Measurements from ENCODE around the gene CDK5R1. TPM values are rescaled to one million over a fixed set of nuclear protein-coding genes. Genes with fewer than 3 reads are reported as not detected.

Gene CDK5R1
- polyA plus RNA-seq, 6 donors from 2014 or later, result 2.7 to 11.5 (median 4.2) TPM

DNA sequence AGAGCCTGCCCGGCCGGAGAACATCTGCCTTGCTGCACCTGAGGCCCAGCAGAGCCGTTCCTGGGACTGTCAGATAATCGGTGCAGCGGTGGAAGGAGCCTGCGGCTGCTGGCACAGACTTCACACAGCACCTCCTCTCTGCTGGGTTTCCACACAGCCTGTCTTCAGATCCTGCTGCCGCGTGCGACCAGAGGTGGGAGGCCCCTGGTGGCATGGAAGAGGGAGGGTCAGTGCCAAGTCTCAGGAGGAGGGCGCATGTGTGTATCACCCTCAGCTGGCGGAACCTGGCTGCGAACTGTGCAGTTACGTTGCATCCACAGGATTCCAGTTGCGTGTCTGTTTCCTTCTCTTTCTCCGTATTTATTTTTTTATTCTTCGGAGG lies 3.3 kb downstream of the CDK5R1 start:
- H3K9me3 Mint-ChIP-seq, result no peaks in the 10 kb centered on the region
- DNase-seq, result no peak

DNA sequence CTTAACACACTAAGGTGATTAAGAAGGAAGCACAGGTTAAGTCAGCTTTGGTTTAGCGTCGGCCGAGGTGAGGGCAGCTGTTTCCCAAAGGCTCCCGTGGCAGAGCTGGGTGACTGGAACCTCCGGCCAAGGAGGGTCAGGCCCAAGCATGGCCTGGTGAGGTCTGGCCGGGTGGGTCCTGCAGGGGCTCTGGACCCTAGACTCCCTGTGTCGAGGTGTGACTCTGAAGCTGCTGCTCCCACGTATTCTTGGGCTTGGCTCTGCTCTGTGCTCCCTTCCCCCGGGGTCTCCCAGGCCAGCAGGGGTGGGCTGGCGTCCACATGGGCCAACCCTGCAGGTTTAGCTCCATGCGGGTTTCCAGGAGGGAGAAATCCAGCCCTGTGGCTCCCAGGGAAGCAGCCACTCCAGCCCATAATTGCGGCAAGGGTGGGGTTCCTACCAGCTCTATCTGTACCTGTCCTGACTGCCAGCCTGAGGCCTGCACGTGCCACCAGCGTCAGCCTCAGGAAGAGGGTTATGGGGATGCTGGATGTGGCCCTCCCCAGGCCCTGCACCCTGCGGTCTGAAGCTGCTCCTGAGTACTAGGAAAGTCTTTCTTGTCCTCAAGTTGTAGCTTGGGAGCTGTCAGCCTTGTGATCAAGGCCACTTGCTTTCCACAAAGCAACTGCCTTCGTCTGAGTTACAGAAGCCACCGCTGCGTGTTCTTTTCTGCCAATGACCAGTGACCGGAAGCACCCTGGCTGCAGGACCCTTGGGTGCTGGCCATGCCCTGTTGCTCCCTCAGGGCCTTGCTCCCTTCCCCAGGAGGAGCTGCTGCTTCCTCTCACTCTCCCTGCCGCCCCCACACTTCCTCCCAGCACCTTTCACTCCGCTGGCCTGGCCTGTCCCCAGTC lies 4.8 kb downstream of the CDK5R1 start:
- Mint-ChIP-seq H3K4me3 (peak overlapping the region; percentile 51 to 89 (median 81)), H3K36me3 (no peaks in the 10 kb centered on the region), H3K27ac (peak overlapping the region in 5 of 6 donors; percentile 69 to 93 (median 86)), H3K9me3 (no peaks in the 10 kb centered on the region), H3K4me1 (peaks cover 41 to 68% (median 59%) of the 10 kb centered on the region in 3 donors), H3K27me3 (no peaks in the 10 kb centered on the region)
- DNase-seq (no peak), ATAC-seq (ENCODE audit: low read depth in 2 of 2) (no peak)

More for the DNA sequence above, 3.3 kb downstream of the CDK5R1 start:
- Mint-ChIP-seq H3K4me1 (peaks cover 40 to 69% (median 68%) of the 10 kb centered on the region in 3 donors), H3K4me3 (peak overlapping the region in 5 of 8 donors; percentile 4 to 89 (median 41)), H3K27me3 (no peaks in the 10 kb centered on the region), H3K36me3 (no peaks in the 10 kb centered on the region), H3K27ac (peak overlapping the region in 1 of 6 donors; percentile 15)
- ATAC-seq (ENCODE audit: low read depth in 2 of 2), result no peak

GRCh38 chr17:32492264-32492589 lies 5.4 kb downstream of the CDK5R1 start:
- Mint-ChIP-seq H3K4me1 (peaks cover 45 to 68% (median 59%) of the 10 kb centered on the region in 3 donors), H3K27ac (peak overlapping the region; percentile 69 to 97 (median 88)), H3K36me3 (no peaks in the 10 kb centered on the region), H3K4me3 (peak overlapping the region; percentile 51 to 89 (median 77)), H3K9me3 (no peaks in the 10 kb centered on the region), H3K27me3 (no peaks in the 10 kb centered on the region)
- ATAC-seq (ENCODE audit: low read depth in 2 of 2), result no peak
- no peak for DNase-seq

GRCh38 chr17:32492648-32493289 lies 6.0 kb downstream of the CDK5R1 start:
- Mint-ChIP-seq H3K9me3 (no peaks in the 10 kb centered on the region), H3K4me1 (peaks cover 43 to 65% (median 56%) of the 10 kb centered on the region in 3 donors), H3K4me3 (peak overlapping the region; percentile 57 to 89 (median 73)), H3K36me3 (no peaks in the 10 kb centered on the region), H3K27me3 (no peaks in the 10 kb centered on the region), H3K27ac (peak overlapping the region; percentile 61 to 97 (median 92))
- peak; percentile 51 to 60 for ATAC-seq (ENCODE audit: low read depth in 2 of 2)
- no peak for DNase-seq

DNA sequence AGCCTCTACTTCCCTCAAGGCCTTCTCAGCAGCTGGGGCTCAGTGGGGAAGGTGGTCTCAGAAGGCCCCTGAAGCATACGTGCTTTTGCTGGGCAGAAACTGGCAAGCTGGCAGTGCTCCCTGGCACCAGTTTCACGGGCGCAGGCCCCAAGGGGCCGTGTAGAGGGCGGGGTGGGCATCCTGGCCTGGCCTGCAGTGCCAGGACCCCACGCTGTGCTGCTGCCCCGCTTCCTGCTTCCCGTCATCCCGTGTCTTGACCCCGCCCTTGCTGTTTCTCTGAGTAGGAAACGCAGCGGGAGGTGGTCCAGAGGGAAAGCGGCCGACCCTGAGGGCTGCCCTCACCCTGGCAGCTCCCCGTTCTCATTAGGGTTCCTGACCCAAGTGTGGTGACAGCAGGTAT lies 6.8 kb downstream of the CDK5R1 start:
- H3K4me1 Mint-ChIP-seq, result peaks cover 40 to 60% (median 55%) of the 10 kb centered on the region in 3 donors
- peak overlapping the region in 2 of 6 donors; percentile 62 to 64 for H3K27ac Mint-ChIP-seq
- ATAC-seq (ENCODE audit: low read depth in 2 of 2) (no peak), DNase-seq (no peak)
- H3K9me3 Mint-ChIP-seq, result no peaks in the 10 kb centered on the region
- peak overlapping the region in 5 of 8 donors; percentile 30 to 82 (median 69) for H3K4me3 Mint-ChIP-seq
- no peaks in the 10 kb centered on the region for H3K27me3 Mint-ChIP-seq
- no peaks in the 10 kb centered on the region for H3K36me3 Mint-ChIP-seq

DNA sequence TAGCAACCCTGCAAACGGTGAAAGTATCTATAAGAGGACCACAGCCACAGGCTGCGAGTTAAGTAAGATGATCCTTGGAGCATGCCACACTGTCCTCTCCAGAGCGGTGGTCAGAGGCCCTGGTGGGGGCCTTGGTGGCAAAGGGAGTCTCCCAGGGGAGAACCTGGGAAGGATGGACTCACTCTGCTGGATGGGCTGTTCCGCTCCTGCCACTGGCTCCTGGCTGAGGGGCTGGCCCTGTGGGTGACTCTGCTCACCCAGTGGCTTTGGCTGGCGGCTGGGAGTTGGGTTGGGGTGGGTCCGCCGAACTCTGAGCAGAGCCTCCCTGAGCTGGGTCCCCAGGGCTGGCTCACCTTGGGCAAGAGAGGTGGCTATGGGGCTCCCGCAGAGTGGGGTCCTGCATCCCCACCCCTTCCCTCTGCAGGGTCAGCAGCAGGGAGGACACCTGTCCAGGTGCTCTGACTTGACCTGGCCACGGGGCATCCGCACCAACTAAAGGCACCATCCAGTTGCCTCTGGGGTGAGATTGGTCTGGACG lies 7.3 kb downstream of the CDK5R1 start:
- peaks cover 36 to 55% (median 50%) of the 10 kb centered on the region in 3 donors for H3K4me1 Mint-ChIP-seq
- no peak for ATAC-seq (ENCODE audit: low read depth in 2 of 2)

GRCh38 chr17:32494621-32495358 lies 8.0 kb downstream of the CDK5R1 start:
- peak overlapping the region in 1 of 6 donors; percentile 54 for H3K27ac Mint-ChIP-seq
- no peaks in the 10 kb centered on the region for H3K9me3 Mint-ChIP-seq
- H3K4me1 Mint-ChIP-seq, result peaks cover 30 to 48% (median 42%) of the 10 kb centered on the region in 3 donors
- no peaks in the 10 kb centered on the region for H3K36me3 Mint-ChIP-seq
- H3K27me3 Mint-ChIP-seq, result no peaks in the 10 kb centered on the region
- H3K4me3 Mint-ChIP-seq, result peak overlapping the region in 2 of 8 donors; percentile 6 to 20
- ATAC-seq (ENCODE audit: low read depth in 2 of 2) (no peak), DNase-seq (no peak)

More for the DNA sequence above, 7.3 kb downstream of the CDK5R1 start:
- no peaks in the 10 kb centered on the region for H3K9me3 Mint-ChIP-seq
- no peaks in the 10 kb centered on the region for H3K36me3 Mint-ChIP-seq
- H3K27ac Mint-ChIP-seq, result peak overlapping the region in 4 of 6 donors; percentile 54 to 85 (median 63)
- peak overlapping the region in 4 of 8 donors; percentile 20 to 66 (median 44) for H3K4me3 Mint-ChIP-seq
- H3K27me3 Mint-ChIP-seq, result no peaks in the 10 kb centered on the region
- no peak for DNase-seq

GRCh38 chr17:32495359-32496231 lies 8.8 kb downstream of the CDK5R1 start:
- ATAC-seq (ENCODE audit: low read depth in 2 of 2) (peak; percentile 66 to 77), DNase-seq (no peak)
- no peaks in the 10 kb centered on the region for H3K27me3 Mint-ChIP-seq
- H3K4me3 Mint-ChIP-seq, result peak overlapping the region in 2 of 8 donors; percentile 6 to 59
- H3K9me3 Mint-ChIP-seq, result no peaks in the 10 kb centered on the region
- H3K4me1 Mint-ChIP-seq, result peaks cover 30 to 42% (median 34%) of the 10 kb centered on the region in 3 donors
- H3K36me3 Mint-ChIP-seq, result no peaks in the 10 kb centered on the region
- H3K27ac Mint-ChIP-seq, result peak overlapping the region in 1 of 6 donors; percentile 80

- Mint-ChIP-seq H3K9me3 (no peaks in the 10 kb centered on the region), H3K4me3 (peak overlapping the region in 1 of 8 donors; percentile 29), H3K27me3 (no peaks in the 10 kb centered on the region), H3K4me1 (peaks cover 30 to 35% (median 32%) of the 10 kb centered on the region in 3 donors), H3K36me3 (no peaks in the 10 kb centered on the region), H3K27ac (peak overlapping the region in 2 of 6 donors; percentile 69 to 80)
- ATAC-seq (ENCODE audit: low read depth in 2 of 2) (no peak), DNase-seq (no peak)
These were observed 9.7 kb downstream of the CDK5R1 start for GRCh38 chr17:32496395-32497073.

- Mint-ChIP-seq H3K4me1 (peaks cover 24 to 32% (median 32%) of the 10 kb centered on the region in 3 donors), H3K9me3 (no peaks in the 10 kb centered on the region), H3K27me3 (no peaks in the 10 kb centered on the region), H3K4me3 (no peak overlapping the region), H3K36me3 (no peaks in the 10 kb centered on the region), H3K27ac (peak overlapping the region in 3 of 6 donors; percentile 66 to 93 (median 90))
- ATAC-seq (ENCODE audit: low read depth in 2 of 2) (no peak), DNase-seq (no peak)
These were observed 10.8 kb downstream of the CDK5R1 start for GRCh38 chr17:32497431-32498205.

- Mint-ChIP-seq H3K4me3 (no peak overlapping the region), H3K27ac (peak overlapping the region in 2 of 6 donors; percentile 66 to 93), H3K9me3 (no peaks in the 10 kb centered on the region), H3K27me3 (no peaks in the 10 kb centered on the region), H3K4me1 (peaks cover 23 to 32% (median 32%) of the 10 kb centered on the region in 3 donors), H3K36me3 (no peaks in the 10 kb centered on the region)
- DNase-seq, result no peak
- ATAC-seq (ENCODE audit: low read depth in 2 of 2), result no peak
These were observed 11.6 kb downstream of the CDK5R1 start for GRCh38 chr17:32498391-32498790.

Data from naive B cell (primary cell).